ENCODE results near the gene HIVEP3.

The HIVEP3 gene

DNA sequence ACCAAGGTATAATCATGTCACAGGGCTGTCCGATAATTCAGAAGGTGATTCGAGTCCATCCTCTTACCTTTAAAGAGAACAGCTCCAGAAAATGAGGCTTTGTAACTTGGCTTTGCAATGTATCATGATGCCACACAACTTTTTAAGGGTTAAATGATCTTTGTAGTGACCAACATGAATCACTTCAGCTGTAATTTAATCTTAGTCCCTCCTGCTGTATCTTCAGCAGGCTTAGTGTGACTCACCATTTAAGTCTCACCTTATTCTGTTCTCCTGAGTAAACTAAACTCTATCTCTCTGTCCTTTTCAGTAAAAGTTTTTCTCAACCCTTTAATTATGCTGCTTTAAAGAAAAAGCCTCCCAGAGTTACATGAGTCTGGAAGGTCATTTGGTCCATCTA is 1.9 kb upstream of the HIVEP3 start:
- DNase-seq = no peak

DNA sequence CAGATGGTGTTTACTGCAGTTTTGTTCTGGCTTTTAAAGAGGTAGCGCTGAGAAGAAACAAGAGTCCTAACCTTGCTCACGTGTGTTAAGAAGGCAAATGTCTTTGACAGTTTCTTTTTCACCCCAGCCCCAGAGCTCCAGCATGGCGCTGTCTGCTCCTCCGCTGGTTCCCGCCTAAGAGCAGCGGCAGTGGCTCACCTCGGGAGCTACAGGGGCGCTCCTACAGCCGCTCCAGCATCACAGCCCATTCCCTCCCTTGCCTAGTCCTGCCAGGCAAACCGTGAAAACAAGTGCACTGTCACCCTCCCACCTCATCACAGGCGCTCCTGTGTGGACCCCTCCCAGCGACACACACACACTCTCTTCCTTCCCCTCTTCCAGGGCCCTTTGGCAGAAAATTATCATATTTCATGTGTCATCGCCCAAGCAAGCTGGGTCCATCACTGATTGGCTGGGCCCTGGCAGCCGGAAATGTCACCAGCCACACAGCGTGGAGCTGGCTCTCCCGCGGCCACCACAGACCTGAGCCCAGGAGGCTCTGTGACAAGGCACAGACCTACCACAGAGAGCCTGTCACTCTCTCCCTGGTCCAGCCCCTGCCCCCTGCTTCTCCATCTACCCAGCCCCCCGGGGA is 1.2 kb upstream of the HIVEP3 start:
- DNase-seq = peak; percentile 85

DNA sequence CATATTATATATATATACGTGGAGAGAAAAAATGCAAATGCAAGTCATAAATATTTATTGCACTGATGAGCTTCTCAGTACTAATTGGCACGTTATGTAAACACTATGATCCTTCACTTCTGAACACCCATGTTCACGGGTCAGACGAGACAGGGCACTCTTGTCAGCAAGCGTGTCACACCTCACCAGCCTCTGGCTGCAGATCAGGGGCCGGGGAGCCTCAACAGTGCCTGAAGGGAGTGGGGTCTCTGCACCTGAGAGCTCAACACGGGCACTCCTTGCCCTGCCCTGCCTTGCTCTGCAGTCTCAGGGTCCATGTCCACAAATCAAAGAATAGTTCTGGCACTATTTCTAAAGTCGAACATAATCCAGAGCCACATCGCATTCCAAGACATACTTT is 409 bp upstream of the HIVEP3 start:
- DNase-seq = peak; percentile 24

GRCh38 chr1:41917835-41918449 is 780 bp downstream of the HIVEP3 start:
- DNase-seq = peak; percentile 80

- no peak for DNase-seq
Observed at GRCh38 chr1:41917076-41917475, 1.6 kb downstream of the HIVEP3 start.

DNA sequence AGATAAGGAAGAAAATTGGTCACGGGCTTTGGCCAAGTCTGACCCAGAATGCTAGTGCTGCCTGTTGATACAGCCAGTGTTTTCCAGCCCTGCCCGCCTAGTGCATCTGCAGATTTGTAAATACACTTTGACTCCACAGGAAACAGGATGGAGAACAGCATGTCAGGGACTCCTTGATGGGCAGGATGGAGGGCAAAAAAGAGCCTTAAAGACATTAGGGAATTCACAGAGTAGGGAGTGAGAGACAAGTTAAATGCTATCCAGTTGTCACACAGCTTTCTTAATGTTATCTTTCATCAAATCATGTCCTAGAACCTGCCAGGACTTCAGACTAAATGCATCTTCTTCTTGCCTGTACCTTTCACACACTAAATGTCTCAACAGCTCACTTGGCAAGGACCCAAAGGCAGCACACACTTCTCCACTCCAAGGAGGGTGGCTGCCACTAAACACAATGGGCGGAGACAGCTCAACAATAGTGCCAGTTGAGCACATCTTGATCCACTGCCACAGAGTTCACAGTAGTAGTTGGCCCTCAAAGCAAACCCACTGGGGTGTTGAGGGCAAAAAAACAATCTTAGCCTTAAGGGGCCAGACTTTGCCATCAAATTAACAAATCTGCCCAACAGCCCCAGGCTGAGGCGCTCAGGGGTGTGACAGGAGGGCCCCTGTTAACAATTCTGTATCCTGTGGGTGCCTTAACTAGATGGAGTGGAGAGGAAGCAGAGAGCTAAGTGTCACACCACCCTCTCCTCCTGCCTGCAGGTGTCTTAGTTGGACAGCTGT is 2.7 kb downstream of the HIVEP3 start:
- DNase-seq = peak; percentile 8

DNA sequence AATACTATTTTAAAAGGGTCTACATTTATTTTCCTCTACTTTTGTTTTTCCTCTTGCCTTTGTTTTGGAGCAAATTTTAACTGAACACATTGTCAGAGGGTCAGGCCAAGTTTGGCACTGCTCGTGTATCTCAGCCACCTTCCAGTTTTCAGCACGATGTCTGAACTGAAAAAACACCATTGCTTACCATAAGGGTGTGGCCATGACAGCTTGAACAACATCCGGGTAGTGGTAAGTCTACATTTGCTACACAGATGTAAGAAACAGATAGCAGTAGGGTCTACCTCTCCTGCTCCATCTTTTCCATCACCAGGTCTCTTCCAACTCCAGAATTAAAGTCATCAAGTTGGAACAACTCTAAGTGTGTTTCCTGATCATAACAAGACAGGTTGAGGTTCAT is 4.2 kb downstream of the HIVEP3 start:
- no peak for DNase-seq

DNA sequence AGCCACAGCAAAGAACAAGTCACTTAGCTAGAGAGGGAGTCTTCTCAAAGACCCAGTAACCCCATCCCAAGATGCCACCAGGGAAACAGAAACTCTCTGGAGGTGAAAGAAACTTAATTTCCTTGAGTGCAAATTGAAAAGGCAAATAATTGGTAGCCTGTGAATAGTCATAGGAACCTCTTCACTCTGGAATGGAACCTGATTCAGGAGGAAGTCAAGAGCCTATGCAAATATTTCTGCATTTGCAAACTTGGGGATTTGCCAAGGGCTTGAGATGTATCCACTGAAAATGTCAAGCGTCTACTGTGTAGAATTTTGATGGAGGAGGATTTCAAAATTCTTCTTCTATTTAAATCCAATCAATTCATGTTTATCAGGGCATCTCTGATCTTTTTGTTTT is 5.7 kb downstream of the HIVEP3 start:
- no peak for DNase-seq

- no peak for DNase-seq
Observed at GRCh38 chr1:41908288-41908895, 10.3 kb downstream of the HIVEP3 start.

DNA sequence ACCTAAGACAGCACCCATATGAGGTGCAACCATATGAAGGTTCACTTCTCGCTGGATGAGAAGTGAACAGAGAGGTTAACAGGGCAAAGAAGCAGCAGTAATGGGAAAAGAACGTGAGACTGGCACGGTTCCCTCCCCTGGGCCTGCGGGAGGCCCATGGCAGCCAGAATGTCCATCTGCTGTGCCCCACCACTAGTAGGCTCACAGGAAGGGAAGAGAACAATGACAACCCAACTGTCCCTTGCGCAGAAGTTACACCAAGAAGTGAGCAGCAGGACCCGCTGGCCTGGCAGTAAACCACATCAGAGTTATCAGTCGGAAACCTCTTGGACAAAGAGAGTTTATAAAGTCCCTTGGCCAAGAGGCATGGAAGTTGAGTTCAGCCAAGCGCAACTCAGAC is 11.3 kb downstream of the HIVEP3 start:
- no peak for DNase-seq

DNA sequence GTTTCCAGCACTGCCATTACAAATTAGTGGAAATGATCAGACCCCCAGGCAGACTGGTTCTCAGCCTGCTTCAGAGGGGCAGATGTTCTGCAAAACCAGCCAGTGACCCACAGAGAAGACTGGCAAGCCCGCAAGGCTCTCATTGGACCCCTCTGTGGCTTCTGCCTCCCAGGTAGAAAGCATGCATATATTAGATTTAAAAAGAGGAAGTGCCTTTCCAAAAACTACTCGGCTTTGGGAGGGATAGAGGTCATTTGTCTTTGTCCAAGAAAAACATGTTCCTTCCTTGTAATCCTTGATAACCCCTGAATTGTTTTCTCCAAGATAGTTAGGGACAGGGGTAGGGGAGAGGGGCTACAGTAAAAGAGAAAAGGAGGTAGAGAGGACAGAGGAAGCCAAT is 11.8 kb downstream of the HIVEP3 start:
- no peak for DNase-seq

- DNase-seq = no peak
Observed at GRCh38 chr1:41905093-41905675, 13.5 kb downstream of the HIVEP3 start.

GRCh38 chr1:41902664-41903063 is 16.1 kb downstream of the HIVEP3 start:
- no peak for DNase-seq

GRCh38 chr1:41902159-41902577 is 16.6 kb downstream of the HIVEP3 start:
- peak; percentile 18 for DNase-seq

DNA sequence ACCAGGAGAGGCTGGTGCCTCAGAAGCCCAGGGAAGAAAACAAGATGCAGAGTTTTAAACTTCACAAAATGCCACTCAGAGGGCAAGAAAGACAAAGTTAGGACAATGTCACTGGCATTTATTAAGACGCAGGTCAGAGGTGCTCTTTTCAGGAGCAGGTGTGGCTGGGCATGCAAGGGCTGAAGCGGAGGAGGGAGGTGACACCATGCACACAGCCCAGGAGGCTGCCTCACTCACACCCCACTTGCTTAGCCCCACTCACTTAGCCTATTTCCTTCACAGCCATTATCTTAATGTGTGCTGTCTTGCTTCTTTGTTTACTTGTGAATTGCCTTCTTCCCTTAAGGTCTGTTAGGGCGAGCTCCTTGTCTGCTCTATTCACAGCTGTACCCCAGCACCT is 17.2 kb downstream of the HIVEP3 start:
- peak; percentile 6 for DNase-seq

GRCh38 chr1:41900603-41901444 is 17.9 kb downstream of the HIVEP3 start:
- no peak for DNase-seq

DNA sequence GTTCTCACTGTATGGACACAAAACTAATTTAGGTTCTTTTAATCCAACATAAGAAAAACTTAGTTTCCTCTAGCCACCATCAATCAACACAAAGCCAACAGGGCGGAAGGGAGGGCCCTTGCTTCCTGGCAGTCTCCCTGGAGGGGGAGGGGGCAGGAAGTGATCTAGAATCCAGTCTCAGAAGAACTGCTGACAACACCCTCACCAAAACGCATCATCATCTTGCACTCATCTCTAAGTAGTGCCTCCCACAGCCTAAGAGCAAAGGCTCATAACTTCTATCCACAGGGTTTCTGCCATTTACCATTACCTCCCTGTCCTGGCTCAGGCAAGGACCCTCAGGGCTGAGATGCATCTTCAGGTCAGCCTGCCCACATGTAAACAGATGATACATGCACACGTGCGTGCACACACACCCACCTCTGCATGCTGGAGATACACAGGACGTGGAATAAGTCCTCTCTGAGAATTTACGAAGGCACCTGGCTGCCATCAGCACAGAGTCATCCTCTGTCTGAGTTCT is 20.5 kb downstream of the HIVEP3 start:
- peak; percentile 10 for DNase-seq

DNA sequence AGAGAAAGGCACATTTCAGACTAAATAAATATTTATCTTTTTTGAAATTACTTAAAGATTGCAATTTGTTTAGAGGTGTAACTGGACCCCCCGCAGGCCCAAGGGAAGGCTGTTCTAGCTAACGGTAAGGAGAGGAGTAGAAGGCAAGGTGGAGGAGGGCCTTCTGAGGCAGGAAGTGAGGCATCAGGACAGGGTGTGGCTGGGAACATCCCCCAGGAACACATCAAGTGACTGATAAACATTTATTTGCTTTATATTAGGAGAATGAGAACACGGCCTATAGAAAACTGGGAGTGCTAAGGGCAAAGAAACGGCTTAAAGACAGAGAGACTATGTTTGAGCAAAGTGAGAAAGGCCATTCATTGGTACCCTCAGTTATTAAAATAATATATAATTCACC is 23.2 kb downstream of the HIVEP3 start:
- no peak for DNase-seq

DNA sequence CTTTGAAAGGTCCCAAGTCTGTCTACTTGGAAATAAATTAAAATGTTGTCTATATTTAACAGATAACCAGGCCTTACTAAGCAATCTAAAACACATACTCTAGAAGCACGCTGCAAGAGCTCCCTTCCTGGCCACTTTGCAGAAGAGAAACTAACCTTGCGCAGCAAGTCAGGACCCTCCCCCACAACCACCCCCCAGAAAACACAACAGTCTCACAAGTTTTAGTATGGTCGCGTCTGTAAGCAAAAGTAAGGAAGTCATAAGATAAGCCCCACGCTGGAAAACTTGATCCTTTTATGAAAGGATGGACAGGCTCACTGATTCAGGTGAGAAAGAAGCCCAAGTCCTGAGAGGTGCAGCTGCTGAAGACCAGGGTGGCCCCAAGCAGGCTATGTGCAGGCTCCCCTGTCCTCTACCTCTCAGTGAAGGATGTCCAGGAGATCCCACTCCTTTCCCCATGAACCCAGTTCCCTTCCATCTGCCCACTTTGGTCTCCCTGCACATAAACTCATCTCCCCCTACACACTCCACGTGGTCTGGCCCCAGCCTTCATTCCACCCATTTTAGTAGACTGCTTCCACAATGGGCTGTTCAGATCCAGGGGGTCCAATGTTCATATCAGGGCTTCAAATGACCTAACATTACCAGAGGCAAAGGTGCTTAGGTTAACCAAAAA is 23.8 kb downstream of the HIVEP3 start:
- DNase-seq = no peak

GRCh38 chr1:41894101-41894807 is 24.5 kb downstream of the HIVEP3 start:
- no peak for DNase-seq

GRCh38 chr1:41892301-41892781 is 26.4 kb downstream of the HIVEP3 start:
- no peak for DNase-seq
